SW480 (cell line): ENCODE measurements around the gene AASS.
A peak's percentile ranks its signal among the peaks of the same experiment; 100 is the strongest.

Experiments
- DNase-seq: peaks from one replicate; pipeline ENCODE4 v3.0.0-alpha.2; 2016; ENCODE audit warnings: low spot score

The AASS gene

DNA sequence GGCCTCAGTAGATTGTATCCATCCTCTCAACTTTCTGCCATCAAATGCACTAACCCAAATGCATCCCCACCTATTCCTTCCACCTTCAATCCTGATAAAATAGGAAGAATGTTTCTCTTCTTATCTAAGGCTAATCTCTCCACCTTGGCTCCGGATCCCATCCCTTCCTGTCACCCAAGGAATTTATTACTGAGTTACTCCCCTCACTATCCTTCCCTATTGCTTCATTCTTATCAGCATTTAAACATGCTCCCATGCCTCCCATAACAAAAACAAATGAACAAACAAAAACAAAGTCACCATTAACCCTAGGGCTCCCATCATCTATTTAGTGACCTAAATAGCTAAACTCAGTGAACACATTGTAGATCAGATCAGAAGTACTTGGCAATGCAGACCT, 25.3 kb downstream of the AASS start:
- no peak for DNase-seq

DNA sequence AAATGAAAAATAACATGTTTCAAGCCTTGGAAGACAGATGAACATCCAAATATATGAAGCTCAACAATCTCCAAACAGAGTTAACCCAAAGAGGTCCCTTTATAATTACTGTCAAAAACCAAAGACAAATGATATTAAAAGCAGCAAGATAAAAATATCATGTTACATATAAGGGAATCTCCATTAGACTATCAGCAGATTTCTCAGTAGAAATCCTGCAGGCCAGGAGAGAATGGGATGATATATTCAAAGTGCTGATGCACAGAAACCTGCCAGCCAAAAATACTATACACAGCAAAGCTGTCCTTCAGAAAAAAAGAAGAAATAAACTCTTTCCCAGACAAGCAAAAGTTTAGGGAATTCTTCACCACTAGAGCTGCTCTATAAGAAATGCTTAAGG, 41.0 kb downstream of the AASS start:
- no peak for DNase-seq

DNA sequence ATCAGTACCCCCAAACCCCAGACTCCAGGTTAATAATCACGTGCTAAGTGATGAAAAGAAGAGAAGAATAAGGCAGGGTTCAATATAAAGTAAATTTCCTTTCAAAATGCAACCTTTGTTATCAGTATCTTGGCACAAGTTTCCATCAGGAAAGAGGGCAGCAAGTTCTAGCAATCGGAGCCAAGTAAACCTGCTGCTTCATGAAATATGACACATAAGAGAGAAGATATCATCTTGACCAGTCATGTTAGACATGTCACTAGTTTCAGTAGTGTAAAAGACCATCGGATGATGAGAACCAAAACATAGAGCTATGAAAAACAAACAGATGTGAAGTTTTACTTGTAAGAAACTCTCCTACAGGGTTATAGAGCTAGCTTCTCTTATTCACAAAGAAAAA, 44.0 kb downstream of the AASS start:
- no peak for DNase-seq

DNA sequence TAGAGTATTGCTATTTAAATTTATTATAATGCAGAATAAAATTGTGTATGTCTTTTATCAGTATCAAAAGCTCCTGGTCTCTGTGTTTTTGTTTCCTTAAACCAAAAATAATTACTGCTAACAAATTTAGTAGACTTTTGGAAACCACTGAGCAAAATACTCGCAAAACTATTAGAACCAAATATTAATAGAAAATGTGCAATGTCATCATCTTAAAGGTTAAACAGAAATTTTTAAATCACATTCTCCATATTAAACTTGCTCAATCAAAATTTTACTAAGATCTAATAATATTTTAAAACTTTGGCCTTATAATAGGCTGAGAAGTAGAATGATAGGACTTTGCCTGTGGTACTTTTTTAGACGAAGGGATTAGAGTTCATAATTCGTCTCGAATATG, 48.4 kb downstream of the AASS start:
- no peak for DNase-seq

DNA sequence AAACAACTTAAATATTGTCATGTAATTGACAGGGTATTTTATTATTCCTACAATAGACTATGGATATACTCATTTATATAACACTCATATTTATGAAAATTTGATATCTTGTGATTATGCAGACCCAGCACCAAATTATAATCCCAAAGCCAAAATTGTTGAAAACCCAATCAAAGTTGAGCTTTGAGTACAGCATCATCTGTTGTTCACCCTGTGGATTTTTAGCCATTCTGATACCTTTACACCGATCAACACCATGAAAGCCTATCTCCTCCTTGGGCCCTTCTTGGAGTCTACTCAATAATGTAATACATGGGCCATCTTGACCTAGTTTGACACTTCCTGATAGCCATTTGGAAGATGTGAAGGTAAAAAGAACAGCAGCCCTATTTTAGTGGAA, 49.5 kb downstream of the AASS start:
- no peak for DNase-seq

DNA sequence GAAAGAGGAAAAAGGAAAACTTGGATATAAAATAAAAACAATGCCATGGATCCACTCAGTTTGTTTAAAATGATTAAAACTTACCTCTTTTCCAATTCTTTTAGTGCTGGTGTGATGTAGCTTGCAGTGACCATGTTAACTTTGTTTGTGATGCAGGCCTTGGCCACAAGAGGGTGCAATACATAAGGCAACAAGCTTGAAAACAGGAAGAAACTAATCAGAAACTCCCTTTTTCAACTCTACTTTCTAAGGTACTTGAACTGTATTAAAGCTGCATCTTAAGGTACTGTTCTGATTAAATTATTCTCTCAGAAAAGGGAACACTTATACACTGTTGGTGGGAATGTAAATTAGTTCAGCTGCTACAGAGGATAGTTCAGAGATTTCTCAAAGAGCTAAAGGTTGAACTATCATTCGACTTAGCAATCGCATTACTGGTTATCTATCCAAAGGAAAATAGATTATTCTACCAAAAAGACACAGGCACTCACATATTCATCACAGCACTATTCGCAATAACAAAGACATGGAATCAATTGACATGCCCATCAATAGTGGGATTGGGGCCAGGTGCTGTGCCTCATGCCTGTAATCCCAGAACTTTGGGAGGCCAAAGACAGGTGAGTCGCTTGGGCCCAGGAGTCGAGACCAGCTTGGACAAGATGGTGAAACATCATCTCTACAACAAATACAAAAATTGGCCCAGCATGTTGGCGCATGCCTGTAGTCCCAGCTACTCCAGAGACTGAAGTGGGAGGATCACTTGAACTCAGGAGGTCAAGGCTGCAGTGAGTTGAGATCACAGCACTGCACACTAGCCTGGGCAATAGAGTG, 50.9 kb downstream of the AASS start:
- peak; percentile 67 for DNase-seq

DNA sequence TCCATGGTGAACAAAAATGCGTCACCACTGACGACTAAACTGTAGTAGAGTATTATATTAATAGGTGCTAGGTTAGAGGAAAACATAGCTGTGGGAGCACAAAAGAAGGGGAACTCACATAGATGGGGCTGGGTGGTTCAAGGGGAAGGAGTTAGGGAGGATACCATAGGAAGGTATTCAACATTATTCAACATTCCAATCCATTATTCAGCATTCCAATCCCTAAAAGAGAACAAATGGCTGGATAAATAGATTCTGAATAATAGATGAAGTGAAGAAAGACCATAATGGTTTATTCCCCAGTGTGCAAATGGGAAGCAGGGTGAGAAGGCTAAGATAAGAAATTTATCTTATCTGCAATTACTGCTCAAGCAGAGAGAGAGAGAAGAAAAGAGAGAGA, 61.4 kb downstream of the AASS start:
- DNase-seq, result no peak

DNA sequence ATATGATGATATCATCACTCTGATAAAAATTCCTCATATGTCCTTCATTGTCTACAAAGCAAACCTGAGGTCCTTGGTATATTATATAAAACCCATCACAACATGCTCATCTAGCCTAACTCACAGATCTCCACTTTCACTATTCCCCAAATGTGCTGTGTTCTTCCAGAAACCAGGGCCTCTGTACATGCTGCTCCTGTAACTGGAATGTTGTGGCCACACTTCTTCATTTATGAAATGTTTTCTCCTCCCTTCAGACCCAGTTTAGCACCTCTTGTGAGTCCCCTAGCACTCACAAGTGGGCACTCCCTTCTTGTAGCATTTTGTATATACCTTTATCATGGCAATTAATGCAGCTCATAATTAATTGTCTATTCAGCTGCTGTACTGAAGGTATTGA, 61.9 kb downstream of the AASS start:
- DNase-seq, result no peak

DNA sequence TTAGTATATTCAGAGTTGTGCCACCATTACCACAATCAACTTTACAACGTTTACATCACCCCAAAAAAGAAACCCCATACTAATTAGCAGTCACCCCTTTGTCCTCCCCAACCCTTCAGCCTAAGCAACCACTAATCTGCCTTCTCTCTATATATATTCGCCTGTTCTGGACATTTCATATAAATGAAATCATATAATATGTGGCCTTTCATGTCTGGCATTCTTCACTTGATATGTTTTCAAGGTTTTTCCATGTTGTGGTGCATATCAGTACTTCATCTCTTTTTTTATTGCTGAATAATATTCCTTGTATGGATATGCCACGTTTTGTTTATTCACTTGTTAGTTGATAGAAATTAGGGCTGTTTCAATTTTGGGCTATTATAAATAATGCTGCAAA, 70.4 kb downstream of the AASS start:
- DNase-seq, result no peak

DNA sequence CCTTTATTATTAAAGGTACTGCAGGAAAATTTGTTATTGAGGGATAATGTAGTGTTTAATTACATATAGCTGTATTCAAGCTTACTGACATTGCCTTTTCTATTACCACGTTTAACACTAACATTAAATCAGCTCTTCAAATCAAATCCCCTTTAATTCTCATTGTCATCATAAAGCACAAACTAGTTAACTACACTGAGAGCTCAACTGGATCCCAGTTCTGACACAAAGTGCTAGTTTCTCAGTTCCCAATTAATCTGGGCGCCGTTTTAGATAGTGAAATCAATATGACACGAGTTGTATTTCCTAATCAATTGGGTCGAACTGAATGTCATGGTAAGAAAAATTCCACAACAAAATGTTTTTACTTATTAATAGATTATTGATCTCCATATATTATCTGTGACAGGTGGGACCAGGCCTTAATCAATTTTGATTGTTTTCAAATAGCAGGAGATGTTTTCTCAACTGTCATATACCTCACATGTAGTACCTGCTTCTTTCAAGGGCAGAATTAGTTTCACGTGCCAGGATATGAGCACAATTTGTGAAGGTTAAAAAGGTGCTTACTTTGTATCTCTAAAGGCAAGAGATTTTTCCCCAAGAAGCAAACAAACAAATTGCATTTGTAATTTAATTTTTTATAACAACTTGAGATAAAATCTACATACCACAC, 71.0 kb downstream of the AASS start:
- DNase-seq, result no peak

DNA sequence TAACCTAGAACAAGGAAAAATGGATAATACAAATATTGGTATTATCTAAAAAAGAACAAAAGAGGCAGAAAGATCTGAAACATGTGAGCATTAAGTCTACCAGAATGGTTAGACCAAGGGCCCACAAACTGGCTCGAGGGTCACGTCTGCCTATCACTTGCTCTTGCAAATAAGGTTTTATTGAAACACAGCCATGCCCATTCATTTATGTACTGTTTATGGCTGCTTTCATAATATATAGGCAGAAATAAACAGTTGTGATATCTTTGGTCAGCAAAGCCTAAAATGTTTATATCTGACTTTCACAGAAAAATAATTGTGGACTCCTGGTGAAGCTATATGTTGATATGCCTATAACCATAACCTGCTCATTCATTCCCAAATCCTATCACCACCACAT, 71.8 kb downstream of the AASS start:
- DNase-seq, result no peak

DNA sequence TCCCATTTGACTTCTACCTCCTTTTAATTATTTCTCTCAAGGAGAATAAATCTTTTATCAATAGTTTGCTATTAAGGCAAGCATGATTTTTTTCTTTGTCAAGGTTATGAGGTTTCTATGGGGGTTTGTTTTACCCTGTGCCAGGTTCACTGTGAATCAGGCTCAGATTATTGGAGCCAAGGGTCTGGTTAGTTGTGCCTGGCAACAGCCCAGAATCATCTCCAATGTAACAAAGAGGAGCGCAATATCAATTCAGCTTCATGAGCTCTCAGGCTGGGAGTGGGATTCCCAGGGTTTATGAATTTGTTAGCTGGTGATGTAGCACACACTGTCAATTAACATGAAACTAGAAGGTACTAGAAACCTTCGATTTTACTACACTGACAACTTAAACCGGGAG, 73.2 kb downstream of the AASS start:
- DNase-seq, result no peak

DNA sequence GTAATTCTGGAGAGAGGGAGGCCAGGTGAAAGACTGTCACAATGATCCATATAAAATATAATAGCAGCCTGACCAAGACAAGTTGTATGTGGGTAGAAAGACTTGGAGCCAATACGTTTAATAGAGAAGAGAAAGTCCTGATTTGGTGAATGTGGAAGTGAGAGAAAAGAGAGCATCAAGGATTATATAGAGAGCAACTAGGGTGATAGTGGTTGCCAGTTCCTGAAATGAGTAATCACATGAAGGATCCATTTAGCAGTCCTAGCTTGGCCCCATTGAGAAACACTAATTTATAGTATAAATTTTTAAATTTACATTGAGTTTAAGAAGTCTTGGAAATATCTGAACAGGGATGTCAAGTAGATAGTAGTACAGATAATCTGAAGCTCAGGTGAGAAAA, 74.0 kb downstream of the AASS start:
- DNase-seq, result no peak

DNA sequence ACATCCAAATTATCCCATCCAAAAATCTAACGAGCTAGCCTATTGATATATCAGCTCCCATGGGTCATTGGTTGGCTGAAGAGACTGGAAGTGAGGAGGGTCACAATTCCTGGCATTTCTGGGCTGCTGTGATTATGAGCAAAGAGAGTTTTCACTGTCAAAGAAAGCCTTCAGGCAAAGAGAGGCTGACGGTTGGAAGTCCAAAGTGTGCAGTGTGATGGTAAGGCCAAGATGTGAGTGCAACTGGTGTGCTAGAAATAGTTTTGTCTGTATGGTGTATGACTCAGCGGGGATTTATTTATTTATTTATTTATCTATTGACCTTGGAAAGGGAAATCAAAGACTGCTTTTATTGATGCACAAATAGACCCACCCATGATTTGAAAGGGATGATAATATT, 75.0 kb downstream of the AASS start:
- DNase-seq, result peak; percentile 7

DNA sequence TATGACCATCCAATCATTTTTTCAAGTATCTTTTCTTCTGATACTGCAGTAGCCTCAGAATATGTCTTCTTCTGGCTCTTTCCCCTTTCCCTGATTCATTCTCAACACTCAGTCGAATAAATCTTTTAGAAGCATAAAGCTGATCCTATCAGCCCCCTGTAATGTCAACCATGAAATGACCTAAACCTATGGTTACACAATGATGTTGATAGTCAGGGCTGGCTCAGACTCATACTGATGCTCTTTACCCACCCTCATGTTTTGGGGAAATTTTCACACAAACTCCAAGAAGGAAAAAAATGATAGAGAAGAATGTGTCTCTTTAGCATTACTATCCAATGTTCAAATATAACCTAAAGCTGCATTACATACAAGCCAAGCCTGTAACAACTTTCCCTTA, 76.0 kb downstream of the AASS start:
- DNase-seq, result no peak

DNA sequence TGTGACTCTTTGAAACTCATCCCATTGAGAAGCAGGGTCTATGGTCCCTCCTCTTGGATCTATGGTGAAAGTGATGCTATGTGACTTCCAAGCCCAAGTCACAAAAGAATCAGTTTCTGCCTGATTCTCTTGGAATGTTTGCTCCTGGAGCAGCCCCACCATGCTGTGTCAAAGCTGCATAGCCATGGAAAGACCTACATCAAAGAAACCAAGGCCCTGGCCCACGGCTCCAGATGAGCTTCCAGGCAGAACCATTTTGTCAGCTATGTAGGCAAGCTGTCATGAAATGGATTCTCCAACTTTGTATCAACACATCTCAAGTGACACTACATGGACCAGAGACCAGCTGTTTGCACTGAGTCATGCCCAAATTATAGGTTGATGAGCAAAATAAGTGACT, 77.0 kb downstream of the AASS start:
- no peak for DNase-seq

DNA sequence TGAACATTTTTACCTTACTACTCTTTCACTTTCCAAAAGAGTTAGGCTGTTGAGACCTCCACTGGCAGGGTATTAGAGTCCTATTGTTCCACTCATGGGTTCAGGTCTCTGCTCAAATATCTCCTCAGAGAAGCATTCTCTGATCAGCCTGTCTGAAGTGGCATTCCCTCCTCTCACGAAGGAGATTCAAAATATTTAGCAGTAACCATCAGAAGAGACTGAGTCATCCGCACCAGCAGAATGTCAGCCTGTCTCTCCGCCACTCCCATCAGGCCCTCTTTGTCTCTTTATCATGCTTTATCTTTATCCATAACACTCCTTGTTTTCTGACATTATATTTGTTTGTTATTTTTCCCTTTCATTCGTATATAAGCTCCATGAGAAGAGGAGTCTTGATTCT, 79.1 kb downstream of the AASS start:
- DNase-seq, result no peak

DNA sequence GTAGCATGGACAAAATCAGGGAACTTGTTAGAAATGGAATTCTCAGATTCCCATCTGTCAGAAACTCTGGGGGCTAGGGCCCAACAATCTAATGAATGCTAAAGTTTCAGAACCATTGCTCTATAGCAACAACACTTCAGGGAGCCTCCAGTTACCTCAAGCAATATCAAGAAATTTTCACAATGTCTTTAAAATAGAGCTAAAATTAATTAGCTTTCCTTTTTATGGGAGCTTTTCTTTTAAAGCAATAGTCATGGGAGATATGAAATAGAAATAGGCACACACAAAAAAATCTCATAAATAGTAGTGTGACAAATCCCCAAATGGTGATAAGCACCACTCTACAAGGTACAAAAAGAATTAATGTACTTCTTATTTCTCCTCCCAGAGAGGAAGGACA, 80.9 kb downstream of the AASS start:
- DNase-seq, result no peak

DNA sequence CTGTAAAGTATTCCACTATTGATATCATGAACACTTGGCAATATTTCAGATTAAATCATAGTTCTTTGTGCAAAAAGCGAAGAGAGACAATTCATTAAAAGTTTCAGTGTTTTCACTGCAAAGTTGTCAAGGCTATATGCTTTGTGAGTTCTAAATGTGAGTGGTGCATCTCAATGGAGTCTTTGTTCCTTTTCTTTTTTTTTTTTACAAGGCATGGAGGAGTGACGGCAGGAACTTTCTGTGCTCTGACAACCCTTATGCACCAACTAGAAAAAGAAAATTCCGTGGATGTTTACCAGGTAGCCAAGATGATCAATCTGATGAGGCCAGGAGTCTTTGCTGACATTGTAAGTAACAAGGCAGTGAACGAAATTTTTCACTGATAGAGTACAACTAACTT, 84.5 kb downstream of the AASS start:
- DNase-seq, result no peak

DNA sequence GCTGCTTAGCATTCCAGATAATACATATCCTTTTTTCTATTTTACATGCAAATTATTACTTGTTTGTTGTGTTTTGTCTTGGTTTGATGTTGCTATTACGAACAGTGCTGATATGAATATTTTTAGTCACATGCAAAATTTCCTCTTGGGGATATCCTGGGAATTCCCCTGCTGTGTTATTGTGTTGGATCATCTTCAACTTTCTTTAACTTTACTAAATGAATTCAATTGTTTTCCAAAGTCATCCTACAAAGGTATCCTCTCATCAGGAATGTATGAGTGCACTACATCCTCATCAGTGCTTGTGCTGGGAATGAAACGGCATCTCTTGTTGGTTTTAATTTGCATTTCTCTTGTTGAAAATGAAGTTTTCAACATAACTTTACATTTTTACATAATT, 87.1 kb downstream of the AASS start:
- DNase-seq, result no peak

DNA sequence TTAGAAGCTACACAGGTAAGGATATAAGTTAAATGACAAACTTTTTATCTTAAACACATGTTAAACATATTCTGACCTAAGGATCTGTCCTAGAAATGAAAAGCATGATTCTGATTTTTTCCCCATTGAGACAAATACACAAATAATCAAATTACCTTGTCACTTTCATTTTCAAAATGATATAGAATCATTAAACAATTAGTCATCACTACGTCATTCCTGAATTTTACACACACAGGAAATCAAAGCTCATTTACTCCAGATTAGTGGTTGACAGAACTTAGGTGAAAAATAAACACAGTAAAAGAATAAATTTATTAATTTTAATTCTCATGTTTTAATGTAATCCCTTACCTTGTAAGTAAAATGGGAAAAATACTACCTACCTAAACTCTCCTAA, 89.0 kb downstream of the AASS start:
- DNase-seq, result no peak

DNA sequence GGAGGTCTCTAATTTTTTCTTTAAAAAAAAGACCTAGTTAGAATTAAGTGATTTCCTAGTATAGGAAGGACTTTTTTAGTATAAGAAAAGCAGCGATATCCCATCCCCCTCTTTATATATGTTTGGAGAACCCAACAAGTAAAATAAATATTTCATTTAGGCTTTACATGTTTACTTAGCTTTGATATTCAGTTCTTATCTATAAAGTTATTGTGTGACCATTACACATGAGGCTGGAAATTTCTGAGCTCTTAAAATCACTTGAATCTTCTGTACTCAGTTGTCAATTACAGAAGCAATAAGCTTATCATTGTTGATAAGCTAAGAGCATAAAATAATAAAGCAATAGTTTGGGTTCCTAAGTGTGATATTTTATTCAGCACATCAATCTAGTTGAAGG, 89.7 kb downstream of the AASS start:
- DNase-seq, result no peak

DNA sequence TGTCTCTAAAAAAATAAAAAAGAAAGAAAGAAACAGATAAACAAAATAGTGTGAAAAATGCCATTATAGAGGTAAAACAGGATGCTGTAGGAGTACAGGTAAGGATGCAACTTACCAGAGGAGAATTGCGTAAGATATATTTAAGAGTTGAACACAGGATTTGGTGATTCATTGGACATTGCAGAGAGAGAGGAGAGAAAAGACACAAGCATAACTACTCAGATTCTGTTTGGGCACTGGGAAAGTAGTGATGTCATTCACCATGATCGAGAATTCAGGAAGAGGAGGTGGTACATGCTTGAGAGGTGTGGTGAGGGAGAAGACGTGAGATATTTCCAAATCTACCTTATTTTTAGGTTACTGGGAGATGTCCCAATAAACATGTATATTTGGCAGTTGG, 97.6 kb downstream of the AASS start:
- DNase-seq, result no peak

DNA sequence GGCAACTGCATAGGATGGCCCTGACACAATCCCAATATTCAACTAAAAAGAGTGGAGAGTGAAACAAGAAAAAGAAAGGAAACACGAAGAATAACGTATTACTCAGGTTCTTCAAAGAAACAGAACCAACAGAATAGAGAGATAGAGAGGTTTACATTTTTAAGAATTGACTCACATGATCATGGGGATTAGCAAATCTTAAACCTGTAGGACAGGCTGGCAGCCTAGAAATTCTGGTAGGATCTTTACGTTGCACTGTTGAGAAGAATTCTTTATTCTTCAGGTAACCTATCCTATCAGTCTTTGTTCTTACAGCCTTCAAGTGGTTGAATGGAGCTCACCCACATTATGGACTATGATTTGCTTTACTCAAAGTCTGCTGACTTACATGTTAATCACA, 103.9 kb downstream of the AASS start:
- no peak for DNase-seq
